Peyer's patch (tissue), 4 donors: Measurements from ENCODE around the gene NOL4L.

ENCODE experiments used
- POLR2A ChIP-seq, 2 donors: fragments of 450-650 bp; IDR thresholded peaks; one replicate each; pipeline ENCODE4 v1.5.1; 2017; ENCODE audit warnings: antibody characterized with exemption in 2 of 2, mild to moderate bottlenecking in 2 of 2, moderate library complexity in 2 of 2
- TF ChIP-seq, protein P1 (sequence below), 6 experiments: fragments of 450-650 bp in 4 of 6; fragments of 200-600 bp in 2 of 6; sonication (generic) in 1 of 6; IDR thresholded peaks; one replicate each; pipeline ENCODE4 v1.5.1; 2017 to 2019; ENCODE audit warnings: antibody characterized with exemption in 6 of 6, mild to moderate bottlenecking in 3 of 6, moderate library complexity in 1 of 6

DNA sequence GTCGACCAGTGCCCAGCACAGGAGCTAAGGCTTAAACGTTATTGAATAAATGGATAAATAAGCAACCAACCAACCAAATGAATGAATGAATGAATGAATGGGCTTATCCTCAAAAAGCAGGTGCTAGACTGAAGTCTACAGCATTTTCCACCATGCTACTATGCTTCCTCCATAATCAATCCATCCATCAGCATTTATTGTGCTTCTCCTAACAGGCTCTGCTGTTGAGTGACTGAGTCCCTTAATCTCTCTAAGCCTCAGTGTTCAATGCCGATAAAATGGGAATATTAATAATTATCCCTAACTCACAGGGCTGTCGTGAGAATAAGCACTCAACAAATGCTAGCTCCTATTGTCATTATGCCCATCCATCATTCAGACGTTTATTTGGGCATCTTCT lies 4.6 kb upstream of the NOL4L start:
- no peak for TF ChIP-seq POLR2A (IDR thresholded peaks at IDR 0.05)
- TF ChIP-seq, protein P1, sequence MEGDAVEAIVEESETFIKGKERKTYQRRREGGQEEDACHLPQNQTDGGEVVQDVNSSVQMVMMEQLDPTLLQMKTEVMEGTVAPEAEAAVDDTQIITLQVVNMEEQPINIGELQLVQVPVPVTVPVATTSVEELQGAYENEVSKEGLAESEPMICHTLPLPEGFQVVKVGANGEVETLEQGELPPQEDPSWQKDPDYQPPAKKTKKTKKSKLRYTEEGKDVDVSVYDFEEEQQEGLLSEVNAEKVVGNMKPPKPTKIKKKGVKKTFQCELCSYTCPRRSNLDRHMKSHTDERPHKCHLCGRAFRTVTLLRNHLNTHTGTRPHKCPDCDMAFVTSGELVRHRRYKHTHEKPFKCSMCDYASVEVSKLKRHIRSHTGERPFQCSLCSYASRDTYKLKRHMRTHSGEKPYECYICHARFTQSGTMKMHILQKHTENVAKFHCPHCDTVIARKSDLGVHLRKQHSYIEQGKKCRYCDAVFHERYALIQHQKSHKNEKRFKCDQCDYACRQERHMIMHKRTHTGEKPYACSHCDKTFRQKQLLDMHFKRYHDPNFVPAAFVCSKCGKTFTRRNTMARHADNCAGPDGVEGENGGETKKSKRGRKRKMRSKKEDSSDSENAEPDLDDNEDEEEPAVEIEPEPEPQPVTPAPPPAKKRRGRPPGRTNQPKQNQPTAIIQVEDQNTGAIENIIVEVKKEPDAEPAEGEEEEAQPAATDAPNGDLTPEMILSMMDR (IDR thresholded peaks at IDR 0.05): no peak
